ENCODE data around the gene HPCAL4.

DNA sequence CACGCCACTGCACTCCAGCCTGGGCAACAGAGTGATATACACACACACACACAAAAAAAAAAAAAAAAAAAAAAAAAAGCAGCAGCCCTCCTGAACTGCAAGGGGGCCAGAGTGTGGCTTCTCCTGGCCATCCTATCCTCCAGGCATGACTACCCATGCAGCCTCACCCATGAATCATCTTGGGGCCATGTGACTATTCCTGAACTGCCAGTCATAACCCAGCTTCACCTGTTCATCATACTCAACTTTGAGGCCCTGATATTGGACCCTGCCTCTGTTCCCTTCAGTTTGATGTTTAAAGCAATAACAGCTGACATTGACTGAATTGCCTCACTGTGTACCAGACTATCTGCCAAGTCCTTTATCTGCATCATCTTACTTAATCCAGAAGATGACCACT, 2.8 kb upstream of the HPCAL4 start:
- TF ChIP-seq, protein P1, sequence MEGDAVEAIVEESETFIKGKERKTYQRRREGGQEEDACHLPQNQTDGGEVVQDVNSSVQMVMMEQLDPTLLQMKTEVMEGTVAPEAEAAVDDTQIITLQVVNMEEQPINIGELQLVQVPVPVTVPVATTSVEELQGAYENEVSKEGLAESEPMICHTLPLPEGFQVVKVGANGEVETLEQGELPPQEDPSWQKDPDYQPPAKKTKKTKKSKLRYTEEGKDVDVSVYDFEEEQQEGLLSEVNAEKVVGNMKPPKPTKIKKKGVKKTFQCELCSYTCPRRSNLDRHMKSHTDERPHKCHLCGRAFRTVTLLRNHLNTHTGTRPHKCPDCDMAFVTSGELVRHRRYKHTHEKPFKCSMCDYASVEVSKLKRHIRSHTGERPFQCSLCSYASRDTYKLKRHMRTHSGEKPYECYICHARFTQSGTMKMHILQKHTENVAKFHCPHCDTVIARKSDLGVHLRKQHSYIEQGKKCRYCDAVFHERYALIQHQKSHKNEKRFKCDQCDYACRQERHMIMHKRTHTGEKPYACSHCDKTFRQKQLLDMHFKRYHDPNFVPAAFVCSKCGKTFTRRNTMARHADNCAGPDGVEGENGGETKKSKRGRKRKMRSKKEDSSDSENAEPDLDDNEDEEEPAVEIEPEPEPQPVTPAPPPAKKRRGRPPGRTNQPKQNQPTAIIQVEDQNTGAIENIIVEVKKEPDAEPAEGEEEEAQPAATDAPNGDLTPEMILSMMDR (conservative IDR thresholded peaks at IDR 0.05; ENCODE audit: low read depth in 2 of 2): no peak
- TF ChIP-seq POLR2AphosphoS5 (IDR thresholded peaks at IDR 0.05; ENCODE audit: low read depth) (no peak), EZH2phosphoT487 (IDR thresholded peaks at IDR 0.05; ENCODE audit: unreplicated experiment) (no peak), ZNF331 (CRISPR knock-in tag; IDR thresholded peaks at IDR 0.05; ENCODE audit: low read depth) (no peak), EZH2 (IDR thresholded peaks at IDR 0.05; ENCODE audit: low read depth, unreplicated experiment) (no peak)
- TF ChIP-seq, protein P2, sequence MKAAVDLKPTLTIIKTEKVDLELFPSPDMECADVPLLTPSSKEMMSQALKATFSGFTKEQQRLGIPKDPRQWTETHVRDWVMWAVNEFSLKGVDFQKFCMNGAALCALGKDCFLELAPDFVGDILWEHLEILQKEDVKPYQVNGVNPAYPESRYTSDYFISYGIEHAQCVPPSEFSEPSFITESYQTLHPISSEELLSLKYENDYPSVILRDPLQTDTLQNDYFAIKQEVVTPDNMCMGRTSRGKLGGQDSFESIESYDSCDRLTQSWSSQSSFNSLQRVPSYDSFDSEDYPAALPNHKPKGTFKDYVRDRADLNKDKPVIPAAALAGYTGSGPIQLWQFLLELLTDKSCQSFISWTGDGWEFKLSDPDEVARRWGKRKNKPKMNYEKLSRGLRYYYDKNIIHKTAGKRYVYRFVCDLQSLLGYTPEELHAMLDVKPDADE (IDR thresholded peaks at IDR 0.05): no peak

Measured in GM23338 (cell line).